AG09319 (cell line): ENCODE measurements around the gene PDE3A.
"Not testable (repeated sequence)": the region's sequence is repeated elsewhere in the genome, so short reads cannot be mapped to it uniquely, and the experiment has no call there.

Experiments
- DNase-seq: peaks from one replicate; pipeline ENCODE4 v3.0.0-alpha.2; 2010; ENCODE audit warnings: low read depth; ENCODE audit errors: extremely low read depth
- CTCF ChIP-seq: IDR thresholded peaks from 2 replicates; pipeline ENCODE4 v1.5.1; 2011; ENCODE audit warnings: low read depth, mild to moderate bottlenecking, inconsistent platforms, low read length, moderate library complexity

The PDE3A gene

GRCh38 chr12:20527417-20528163 lies 159.3 kb downstream of the PDE3A start:
- TF ChIP-seq CTCF, result no peak
- DNase-seq, result no peak

GRCh38 chr12:20528208-20528607 lies 159.9 kb downstream of the PDE3A start:
- no peak for TF ChIP-seq CTCF
- DNase-seq, result no peak

GRCh38 chr12:20546267-20546666 lies 177.9 kb downstream of the PDE3A start:
- DNase-seq, result no peak
- TF ChIP-seq CTCF, result no peak

GRCh38 chr12:20547816-20548575 lies 179.7 kb downstream of the PDE3A start:
- no peak for TF ChIP-seq CTCF
- peak; percentile 8 for DNase-seq

GRCh38 chr12:20548611-20549010 lies 180.3 kb downstream of the PDE3A start:
- no peak for DNase-seq
- TF ChIP-seq CTCF, result no peak

GRCh38 chr12:20549108-20549719 lies 180.9 kb downstream of the PDE3A start:
- peak; percentile 51 for TF ChIP-seq CTCF
- DNase-seq, result no peak

- DNase-seq, result not testable (repeated sequence)
Observed at GRCh38 chr12:20551742-20552442, 183.6 kb downstream of the PDE3A start.

- not testable (repeated sequence) for DNase-seq
Observed at GRCh38 chr12:20552586-20552985, 184.2 kb downstream of the PDE3A start.
